ENCODE results near the gene ZNF768. TPM values are rescaled to one million over a fixed set of nuclear protein-coding genes. Genes with fewer than 3 reads are reported as not detected.

The ZNF768 gene
- total and polyA plus RNA-seq, 7 experiments from 2014 or later = 1.6 to 8.5 (median 7.1) TPM

DNA sequence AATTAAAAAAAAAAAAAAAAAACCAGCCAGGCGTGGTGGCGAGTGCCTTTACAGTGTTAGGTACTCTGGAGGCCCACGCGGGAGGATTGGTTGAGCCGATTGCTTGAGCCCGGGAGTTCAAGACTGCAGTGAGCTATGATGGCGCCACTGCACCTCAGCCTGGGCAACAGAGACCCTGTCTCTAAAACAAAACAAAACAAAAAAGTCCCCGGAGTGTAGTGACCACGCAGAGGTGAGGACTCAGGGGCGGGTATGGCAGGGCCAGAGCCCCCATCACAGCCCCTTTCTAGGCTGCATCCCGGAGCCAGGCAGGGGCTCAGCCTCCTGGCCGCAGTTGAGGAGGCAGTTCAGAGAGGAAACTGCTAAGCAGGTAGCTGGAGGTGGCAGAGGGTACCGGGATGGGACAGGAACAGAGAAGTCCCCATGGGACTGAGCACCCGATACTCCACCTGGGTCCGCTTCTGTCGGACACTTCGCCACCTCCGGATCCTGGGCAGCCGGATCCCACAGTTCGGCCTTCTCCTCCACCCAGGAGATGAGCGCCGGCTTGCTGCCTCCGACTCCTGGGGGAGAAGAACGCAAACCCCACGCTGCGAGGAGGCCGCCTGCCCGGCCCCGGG lies 7.5 kb upstream of the ZNF768 start:
- H3K9me3 Mint-ChIP-seq = peaks cover 0 to 1% (median 0%) of the 10 kb centered on the region in 11 donors
- intact Hi-C loops (cut with micrococcal nuclease) = loop anchor here (1.0 to 2.0 kb wide), 5 partner anchors 38 to 125 kb away; partner anchors contain the start of genes SEPHS2 (in 2 of the 2) and FBRS (in 1 of the 2)
- ATAC-seq = no peak
- Histone ChIP-seq H3K4me1 (ENCODE audit: control insufficient read depth in 2 of 2, insufficient read depth in 2 of 2, low read length in 2 of 2) (peaks cover 8 to 13% of the 10 kb centered on the region in 2 donors), H3K9me3 (ENCODE audit: control insufficient read depth in 2 of 3, low read length in 3 of 3) (no peaks in the 10 kb centered on the region), H3K27ac (ENCODE audit: low read depth, low read length) (peak overlapping the region; percentile 98), H3K27me3 (ENCODE audit: control insufficient read depth in 2 of 2, insufficient read depth in 2 of 2, low read length in 2 of 2) (no peaks in the 10 kb centered on the region), H3K4me3 (ENCODE audit: low read length) (peak overlapping the region; percentile 60), H3K36me3 (ENCODE audit: control insufficient read depth in 2 of 3, insufficient read depth in 3 of 3, low read length in 3 of 3) (peaks cover 0 to 20% (median 0%) of the 10 kb centered on the region in 3 experiments)
- ChIA-PET CTCF (interaction anchor here (1.0 to 3.0 kb wide), 2 partner anchors 23 to 60 kb away, joined by 3 to 37 read pairs; partner anchors contain the start of gene ZNF764), POLR2A (interaction anchor here (0.6 to 4.5 kb wide), 18 partner anchors 9 to 361 kb away, joined by 3 to 159 read pairs (median 8); partner anchors contain the start of genes DCTPP1, FBRS, PRR14 and ZNF48)
- DNase-seq = peak in 1 of 9 donors; percentile 32
- H3K36me3 Mint-ChIP-seq = peaks cover 0 to 9% (median 0%) of the 10 kb centered on the region in 5 donors
- no peaks in the 10 kb centered on the region for H3K27me3 Mint-ChIP-seq
- H3K4me3 Mint-ChIP-seq = peak overlapping the region; percentile 82 to 100 (median 94)
- peaks cover 14 to 58% (median 44%) of the 10 kb centered on the region in 7 donors for H3K4me1 Mint-ChIP-seq
- peak overlapping the region; percentile 76 to 99 (median 93) for H3K27ac Mint-ChIP-seq

DNA sequence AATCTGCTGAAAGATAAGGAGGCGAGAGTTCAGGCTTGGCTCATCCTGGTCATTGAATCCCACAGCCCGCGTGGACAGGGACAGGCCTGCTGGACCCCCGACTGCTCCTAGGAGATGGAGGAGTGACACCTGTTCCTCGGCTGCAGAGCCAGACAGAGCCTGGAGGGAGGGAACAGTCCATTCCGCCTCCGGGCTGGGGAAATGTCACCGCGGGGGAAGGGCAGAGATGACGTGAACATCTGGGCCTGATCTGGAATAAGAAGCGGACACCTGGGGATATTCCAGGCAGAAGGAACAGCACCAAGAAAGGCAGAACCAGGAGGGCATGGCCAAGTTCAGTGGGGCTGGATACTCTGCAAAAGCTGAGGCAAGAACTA lies 6.8 kb upstream of the ZNF768 start:
- Mint-ChIP-seq H3K27ac (peak overlapping the region; percentile 37 to 99 (median 87)), H3K36me3 (peaks cover 0 to 9% (median 0%) of the 10 kb centered on the region in 5 donors), H3K27me3 (no peaks in the 10 kb centered on the region), H3K4me1 (peaks cover 18 to 62% (median 45%) of the 10 kb centered on the region in 7 donors), H3K9me3 (peaks cover 0 to 1% (median 0%) of the 10 kb centered on the region in 11 donors), H3K4me3 (peak overlapping the region; percentile 45 to 97 (median 68))
- H3K27ac ChIP-seq (ENCODE audit: low read depth, low read length) = peak overlapping the region; percentile 98
- intact Hi-C loops (cut with micrococcal nuclease) = no loop called here
- H3K9me3 ChIP-seq (ENCODE audit: control insufficient read depth in 2 of 3, low read length in 3 of 3) = no peaks in the 10 kb centered on the region
- DNase-seq (no peak), ATAC-seq (no peak)
- no peaks in the 10 kb centered on the region for H3K27me3 ChIP-seq (ENCODE audit: control insufficient read depth in 2 of 2, insufficient read depth in 2 of 2, low read length in 2 of 2)
- no peak overlapping the region for H3K4me3 ChIP-seq (ENCODE audit: low read length)
- H3K4me1 ChIP-seq (ENCODE audit: control insufficient read depth in 2 of 2, insufficient read depth in 2 of 2, low read length in 2 of 2) = peaks cover 8 to 13% of the 10 kb centered on the region in 2 donors
- ChIA-PET CTCF (interaction anchor here (1.0 kb wide), 1 partner anchor 60 kb away, joined by 3 read pairs; no protein-coding TSS in a partner anchor), POLR2A (interaction anchor here (0.5 to 4.5 kb wide), 5 partner anchors 10 to 130 kb away, joined by 3 to 159 read pairs (median 23); partner anchors contain the start of gene ZNF764)
- peaks cover 0 to 20% (median 0%) of the 10 kb centered on the region in 3 experiments for H3K36me3 ChIP-seq (ENCODE audit: control insufficient read depth in 2 of 3, insufficient read depth in 3 of 3, low read length in 3 of 3)

DNA sequence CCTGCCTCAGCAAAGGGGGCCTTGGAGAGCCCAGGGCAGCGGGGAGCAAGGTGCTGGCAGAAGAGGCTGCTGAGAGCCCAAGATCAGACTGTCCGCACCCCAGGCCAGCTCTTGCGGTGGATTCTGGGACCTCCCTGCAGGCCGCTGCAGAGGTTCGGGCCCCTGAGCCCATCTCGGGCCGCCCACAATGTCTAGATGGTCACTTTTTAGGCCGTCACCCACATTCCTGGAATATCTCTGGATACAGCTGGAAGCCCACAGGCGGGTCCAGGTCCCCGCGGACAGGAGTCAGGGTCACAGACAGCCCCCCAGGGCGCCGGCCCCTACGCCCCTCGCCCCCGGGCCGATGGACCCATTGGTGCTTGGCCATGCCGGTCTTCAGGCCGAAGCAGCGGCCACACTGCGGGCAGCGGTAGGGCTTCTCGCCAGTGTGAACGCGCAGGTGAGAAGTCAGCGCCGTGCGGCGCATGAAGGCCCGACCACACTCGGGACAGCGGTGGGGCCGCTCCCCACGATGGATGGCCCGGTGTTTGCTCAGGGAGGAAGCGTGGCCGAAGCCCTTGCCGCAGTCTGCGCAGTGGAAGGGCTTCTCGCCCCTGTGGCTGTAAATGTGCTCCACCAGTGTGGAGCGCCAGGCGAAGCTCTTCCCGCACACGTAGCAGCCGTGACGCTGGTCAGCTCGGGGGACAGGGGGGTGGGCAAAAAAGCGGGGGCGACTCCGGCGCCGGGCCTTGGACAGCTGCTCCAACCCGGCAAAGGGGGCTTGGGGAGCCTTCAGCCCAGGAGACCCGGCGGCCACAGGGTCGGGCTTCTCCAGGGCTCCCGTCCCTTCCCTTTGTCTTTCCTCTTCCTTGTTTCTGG lies 6.1 kb upstream of the ZNF768 start:
- Mint-ChIP-seq H3K27me3 (no peaks in the 10 kb centered on the region), H3K9me3 (peaks cover 0 to 1% (median 0%) of the 10 kb centered on the region in 11 donors), H3K4me1 (peaks cover 22 to 62% (median 48%) of the 10 kb centered on the region in 7 donors), H3K36me3 (peaks cover 0 to 9% (median 0%) of the 10 kb centered on the region in 5 donors), H3K4me3 (peak overlapping the region in 5 of 10 donors; percentile 45 to 91 (median 59)), H3K27ac (peak overlapping the region in 4 of 9 donors; percentile 48 to 99 (median 88))
- no peaks in the 10 kb centered on the region for H3K27me3 ChIP-seq (ENCODE audit: control insufficient read depth in 2 of 2, insufficient read depth in 2 of 2, low read length in 2 of 2)
- ChIA-PET POLR2A (interaction anchor here (0.5 kb wide), 1 partner anchor 39 kb away, joined by 3 read pairs; no protein-coding TSS in a partner anchor), CTCF (no interaction called here)
- H3K36me3 ChIP-seq (ENCODE audit: control insufficient read depth in 2 of 3, insufficient read depth in 3 of 3, low read length in 3 of 3) = peaks cover 0 to 20% (median 0%) of the 10 kb centered on the region in 3 experiments
- H3K4me3 ChIP-seq (ENCODE audit: low read length) = no peak overlapping the region
- H3K4me1 ChIP-seq (ENCODE audit: control insufficient read depth in 2 of 2, insufficient read depth in 2 of 2, low read length in 2 of 2) = peaks cover 8 to 18% of the 10 kb centered on the region in 2 donors
- ATAC-seq (no peak), DNase-seq (no peak)
- H3K27ac ChIP-seq (ENCODE audit: low read depth, low read length) = peak overlapping the region; percentile 98
- H3K9me3 ChIP-seq (ENCODE audit: control insufficient read depth in 2 of 3, low read length in 3 of 3) = no peaks in the 10 kb centered on the region
- intact Hi-C loops (cut with micrococcal nuclease) = no loop called here

DNA sequence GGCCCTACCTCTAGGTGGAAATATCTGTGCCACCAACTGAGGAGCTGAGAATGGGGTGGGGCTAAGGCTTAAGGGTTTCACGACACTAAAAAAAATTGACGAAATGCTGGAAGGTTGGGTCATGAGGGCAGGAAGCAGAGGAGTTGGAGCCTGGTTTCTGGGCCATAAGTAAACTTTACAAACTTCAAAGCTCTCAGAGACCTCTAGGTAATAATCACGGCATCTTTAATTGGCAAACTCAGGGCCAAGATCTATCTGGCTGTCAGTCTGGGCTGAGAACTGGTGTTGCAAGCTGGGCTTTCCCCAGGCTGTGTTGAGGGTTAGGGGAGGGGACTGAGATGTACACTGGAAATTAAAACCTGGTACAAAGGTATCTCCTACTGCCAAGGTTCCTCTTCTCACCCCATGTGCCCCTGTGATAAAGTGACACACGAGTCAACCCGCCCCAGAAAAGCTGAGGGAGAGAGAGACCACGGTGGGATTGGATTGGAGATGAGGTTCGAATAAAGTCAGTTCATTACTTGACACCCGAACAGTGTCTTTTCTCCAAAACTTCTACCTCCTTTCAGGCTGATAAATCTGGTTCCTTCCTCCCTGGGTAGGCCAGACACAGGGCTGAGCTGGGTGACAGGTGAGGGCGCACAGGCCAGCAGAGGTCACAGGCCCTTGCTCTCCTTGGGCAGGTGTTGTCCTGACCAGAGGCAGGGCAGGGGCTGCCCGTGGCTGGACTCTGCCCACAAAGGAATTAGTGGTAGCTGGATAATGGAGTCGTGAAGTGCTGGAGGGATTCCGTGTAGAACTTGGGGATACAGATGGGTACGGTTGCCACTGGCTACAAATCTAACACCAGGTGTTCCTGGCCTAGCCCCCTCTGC lies 4.0 kb upstream of the ZNF768 start:
- DNase-seq (peak in 4 of 9 donors; percentile 22 to 37 (median 32)), ATAC-seq (no peak)
- Mint-ChIP-seq H3K4me1 (peaks cover 10 to 48% (median 41%) of the 10 kb centered on the region in 7 donors), H3K36me3 (peaks cover 0 to 1% (median 0%) of the 10 kb centered on the region in 5 donors), H3K27ac (peak overlapping the region in 8 of 9 donors; percentile 23 to 88 (median 72)), H3K4me3 (peak overlapping the region in 1 of 10 donors; percentile 20), H3K27me3 (no peaks in the 10 kb centered on the region), H3K9me3 (peaks cover 0 to 2% (median 0%) of the 10 kb centered on the region in 11 donors)
- Histone ChIP-seq H3K9me3 (ENCODE audit: control insufficient read depth in 2 of 3, low read length in 3 of 3) (no peaks in the 10 kb centered on the region), H3K4me3 (ENCODE audit: low read length) (no peak overlapping the region), H3K27me3 (ENCODE audit: control insufficient read depth in 2 of 2, insufficient read depth in 2 of 2, low read length in 2 of 2) (no peaks in the 10 kb centered on the region), H3K27ac (ENCODE audit: low read depth, low read length) (peak overlapping the region; percentile 27), H3K4me1 (ENCODE audit: control insufficient read depth in 2 of 2, insufficient read depth in 2 of 2, low read length in 2 of 2) (peaks cover 0 to 10% of the 10 kb centered on the region in 2 donors), H3K36me3 (ENCODE audit: control insufficient read depth in 2 of 3, insufficient read depth in 3 of 3, low read length in 3 of 3) (peaks cover 0 to 25% (median 0%) of the 10 kb centered on the region in 3 experiments)
- ChIA-PET CTCF (interaction anchor here (1.0 kb wide), 1 partner anchor 27 kb away, joined by 4 read pairs; the partner anchor contains the start of gene ZNF764), POLR2A (interaction anchor here (0.9 to 4.5 kb wide), 7 partner anchors 19 to 128 kb away, joined by 3 to 29 read pairs (median 3); partner anchors contain the start of genes DCTPP1, ZNF688, ZNF689 and ZNF764)
- intact Hi-C loops (cut with micrococcal nuclease) = no loop called here

DNA sequence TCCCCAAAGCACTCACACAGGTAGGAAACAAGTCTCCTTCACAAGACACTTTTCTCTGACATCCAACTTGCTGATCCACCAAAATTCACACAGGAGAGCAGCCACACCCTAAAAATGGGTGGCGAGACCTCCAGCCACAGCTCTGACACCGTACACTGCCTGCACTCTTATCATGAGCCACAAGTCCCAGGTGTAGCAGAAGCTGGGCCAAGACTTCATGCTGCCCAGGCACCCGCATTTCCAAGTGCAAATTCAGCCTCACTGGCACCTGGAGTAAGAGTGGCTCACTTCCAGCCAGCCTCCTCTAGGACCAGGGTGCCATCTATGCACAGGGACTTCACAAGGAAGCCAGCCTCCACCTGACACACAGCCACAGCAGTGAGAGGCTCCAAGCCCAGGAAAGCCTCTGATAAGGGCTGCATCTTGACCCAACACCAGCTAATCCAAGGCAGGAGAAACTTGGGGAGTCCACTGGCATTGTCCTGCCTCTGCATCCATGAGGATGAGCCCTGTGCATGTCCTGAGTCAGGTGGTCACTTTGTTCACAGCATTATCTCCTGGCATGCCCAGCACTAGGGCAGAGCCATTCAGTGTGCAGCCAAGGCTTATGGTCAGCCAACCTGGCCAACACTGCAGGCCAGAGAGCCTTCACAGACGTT lies 2.6 kb upstream of the ZNF768 start:
- Histone ChIP-seq H3K27ac (ENCODE audit: low read depth, low read length) (no peak overlapping the region), H3K36me3 (ENCODE audit: control insufficient read depth in 2 of 3, insufficient read depth in 3 of 3, low read length in 3 of 3) (peaks cover 0 to 25% (median 0%) of the 10 kb centered on the region in 3 experiments), H3K4me1 (ENCODE audit: control insufficient read depth in 2 of 2, insufficient read depth in 2 of 2, low read length in 2 of 2) (peaks cover 0 to 10% of the 10 kb centered on the region in 2 donors), H3K9me3 (ENCODE audit: control insufficient read depth in 2 of 3, low read length in 3 of 3) (no peaks in the 10 kb centered on the region), H3K27me3 (ENCODE audit: control insufficient read depth in 2 of 2, insufficient read depth in 2 of 2, low read length in 2 of 2) (no peaks in the 10 kb centered on the region), H3K4me3 (ENCODE audit: low read length) (no peak overlapping the region)
- Mint-ChIP-seq H3K27ac (peak overlapping the region; percentile 15 to 91 (median 77)), H3K4me1 (peaks cover 10 to 44% (median 34%) of the 10 kb centered on the region in 7 donors), H3K4me3 (peak overlapping the region in 8 of 10 donors; percentile 27 to 90 (median 51)), H3K9me3 (peaks cover 0 to 2% (median 0%) of the 10 kb centered on the region in 11 donors), H3K36me3 (peaks cover 0 to 1% (median 0%) of the 10 kb centered on the region in 5 donors), H3K27me3 (no peaks in the 10 kb centered on the region)
- intact Hi-C loops (cut with micrococcal nuclease) = no loop called here
- DNase-seq (no peak), ATAC-seq (no peak)
- ChIA-PET CTCF (no interaction called here), POLR2A (interaction anchor here (0.8 to 4.5 kb wide), 8 partner anchors 18 to 160 kb away, joined by 3 to 29 read pairs (median 3); partner anchors contain the start of gene ZNF764)
